Prostate gland (tissue), 2 donors: Measurements from ENCODE around the gene LMBR1.

Experiments used
- POLR2A ChIP-seq: fragments of 450-650 bp; IDR thresholded peaks from one replicate; pipeline ENCODE4 v1.6.1; 2016; ENCODE audit warnings: antibody characterized with exemption, mild to moderate bottlenecking
- TF ChIP-seq, protein P1 (sequence below), 4 experiments: fragments of 200-600 bp in 2 of 4; fragments of 450-650 bp in 2 of 4; sonication (generic) in 2 of 4; IDR thresholded peaks; 1 replicate in 3 of 4; 2 replicates in 1 of 4; pipeline ENCODE4 v1.5.1; 2016 to 2019; ENCODE audit warnings: antibody characterized with exemption in 4 of 4, mild to moderate bottlenecking in 2 of 4, moderate library complexity in 2 of 4

DNA sequence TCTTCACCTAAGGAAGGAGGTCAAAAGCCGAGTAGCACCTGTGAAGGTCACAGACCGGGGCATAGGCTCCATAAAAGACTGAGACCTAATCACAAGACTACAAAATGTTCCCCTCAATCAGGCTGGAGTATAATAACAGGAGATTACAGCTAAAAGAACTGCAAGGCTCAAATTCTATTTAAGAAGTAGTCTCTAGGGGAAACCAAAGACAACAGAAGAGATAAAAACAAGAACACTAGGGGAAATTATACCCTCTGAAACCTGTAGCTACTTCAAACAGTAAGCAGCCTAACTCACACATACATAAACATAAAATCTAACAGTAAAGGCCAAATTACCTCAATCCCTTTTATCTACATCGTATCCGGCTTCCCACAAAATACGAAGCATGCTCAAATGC lies 38.3 kb downstream of the LMBR1 start:
- TF ChIP-seq, protein P1, sequence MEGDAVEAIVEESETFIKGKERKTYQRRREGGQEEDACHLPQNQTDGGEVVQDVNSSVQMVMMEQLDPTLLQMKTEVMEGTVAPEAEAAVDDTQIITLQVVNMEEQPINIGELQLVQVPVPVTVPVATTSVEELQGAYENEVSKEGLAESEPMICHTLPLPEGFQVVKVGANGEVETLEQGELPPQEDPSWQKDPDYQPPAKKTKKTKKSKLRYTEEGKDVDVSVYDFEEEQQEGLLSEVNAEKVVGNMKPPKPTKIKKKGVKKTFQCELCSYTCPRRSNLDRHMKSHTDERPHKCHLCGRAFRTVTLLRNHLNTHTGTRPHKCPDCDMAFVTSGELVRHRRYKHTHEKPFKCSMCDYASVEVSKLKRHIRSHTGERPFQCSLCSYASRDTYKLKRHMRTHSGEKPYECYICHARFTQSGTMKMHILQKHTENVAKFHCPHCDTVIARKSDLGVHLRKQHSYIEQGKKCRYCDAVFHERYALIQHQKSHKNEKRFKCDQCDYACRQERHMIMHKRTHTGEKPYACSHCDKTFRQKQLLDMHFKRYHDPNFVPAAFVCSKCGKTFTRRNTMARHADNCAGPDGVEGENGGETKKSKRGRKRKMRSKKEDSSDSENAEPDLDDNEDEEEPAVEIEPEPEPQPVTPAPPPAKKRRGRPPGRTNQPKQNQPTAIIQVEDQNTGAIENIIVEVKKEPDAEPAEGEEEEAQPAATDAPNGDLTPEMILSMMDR (IDR thresholded peaks at IDR 0.05), result no peak
- TF ChIP-seq POLR2A, result no peak
